ENCODE results near the gene CIZ1. TPM values are rescaled to one million over a fixed set of nuclear protein-coding genes. Genes with fewer than 3 reads are reported as not detected.
A peak's percentile ranks its signal among the peaks of the same experiment; 100 is the strongest.

Gene CIZ1
- total and polyA plus RNA-seq, 2 of the 13 experiments (the other 11 are each of a cell fraction or from before 2014, with no cell fraction given): 30.6 to 50.3 TPM

- TF ChIP-seq REPIN1 (CRISPR knock-in tag; IDR thresholded peaks at IDR 0.05; ENCODE audit: borderline replicate concordance, low read depth): no peak
- no peak for TF ChIP-seq BRD4 (CRISPR knock-in tag; IDR thresholded peaks at IDR 0.05)
- no peak for TF ChIP-seq HMG20A (CRISPR knock-in tag; IDR thresholded peaks at IDR 0.05; ENCODE audit: borderline replicate concordance)
- TF ChIP-seq MLX (CRISPR knock-in tag; IDR thresholded peaks at IDR 0.05): peak; percentile 25; the same call in 1 of the 2 replicates
- no peak for TF ChIP-seq ZNF281 (CRISPR knock-in tag; IDR thresholded peaks at IDR 0.05; ENCODE audit: borderline replicate concordance)
- TF ChIP-seq SALL2 (CRISPR knock-in tag; IDR thresholded peaks at IDR 0.05): peak; percentile 21; the same call in 1 of the 2 replicates
- no peak for TF ChIP-seq ZBTB46 (CRISPR knock-in tag; IDR thresholded peaks at IDR 0.05; ENCODE audit: borderline replicate concordance)
- TF ChIP-seq HNRNPH1 (optimal IDR thresholded peaks at IDR 0.05; ENCODE audit: low read depth, low read length): no peak
- no peak for TF ChIP-seq ZNF598 (CRISPR knock-in tag; IDR thresholded peaks at IDR 0.05; ENCODE audit: borderline replicate concordance)
- no peak for TF ChIP-seq ZNF383 (CRISPR knock-in tag; IDR thresholded peaks at IDR 0.05; ENCODE audit: borderline replicate concordance)
- TF ChIP-seq ZBTB33 (CRISPR knock-in tag; IDR thresholded peaks at IDR 0.05): no peak
- TF ChIP-seq KLF13 (CRISPR knock-in tag; IDR thresholded peaks at IDR 0.05): no peak
- TF ChIP-seq ZXDC (CRISPR knock-in tag; IDR thresholded peaks at IDR 0.05): no peak
- no peak for TF ChIP-seq HES4 (CRISPR knock-in tag; IDR thresholded peaks at IDR 0.05; ENCODE audit: borderline replicate concordance)
- TF ChIP-seq ZNF136 (CRISPR knock-in tag; IDR thresholded peaks at IDR 0.05; ENCODE audit: low read depth): peak; percentile 68; the same call in 1 of the 2 replicates
- TF ChIP-seq ZNF879 (CRISPR knock-in tag; IDR thresholded peaks at IDR 0.05): no peak
- no peak for TF ChIP-seq CCAR2 (optimal IDR thresholded peaks at IDR 0.05; ENCODE audit: low read depth, low read length)
These were observed 63.2 kb downstream of the CIZ1 start (continued) for GRCh38 chr9:128127990-128128835.

Data from HepG2 (cell line).